Measurements from ENCODE around the gene LUZP1.

LUZP1 gene

DNA sequence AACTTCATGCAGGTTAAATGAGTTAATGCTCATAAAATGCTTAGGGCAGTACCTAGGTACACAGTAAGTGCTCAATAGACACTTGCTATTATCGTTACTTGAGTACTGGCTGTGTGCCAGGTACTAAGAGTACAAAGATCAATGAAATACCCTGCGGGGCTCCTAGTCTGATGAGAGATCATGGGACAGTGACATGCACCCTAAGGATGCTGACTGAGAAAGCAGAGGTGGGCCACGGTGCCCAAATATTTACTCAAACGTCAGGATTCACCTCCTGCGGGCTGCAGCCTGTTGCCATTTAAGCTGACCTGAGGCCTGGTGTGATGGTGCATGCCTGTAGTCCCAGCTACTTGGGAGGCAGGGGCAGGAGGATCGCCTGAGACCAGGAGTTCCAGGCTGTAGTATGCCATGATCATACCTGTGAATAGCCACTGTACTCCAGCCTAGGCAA, 19.8 kb upstream of the LUZP1 start:
- no peak for DNase-seq

DNA sequence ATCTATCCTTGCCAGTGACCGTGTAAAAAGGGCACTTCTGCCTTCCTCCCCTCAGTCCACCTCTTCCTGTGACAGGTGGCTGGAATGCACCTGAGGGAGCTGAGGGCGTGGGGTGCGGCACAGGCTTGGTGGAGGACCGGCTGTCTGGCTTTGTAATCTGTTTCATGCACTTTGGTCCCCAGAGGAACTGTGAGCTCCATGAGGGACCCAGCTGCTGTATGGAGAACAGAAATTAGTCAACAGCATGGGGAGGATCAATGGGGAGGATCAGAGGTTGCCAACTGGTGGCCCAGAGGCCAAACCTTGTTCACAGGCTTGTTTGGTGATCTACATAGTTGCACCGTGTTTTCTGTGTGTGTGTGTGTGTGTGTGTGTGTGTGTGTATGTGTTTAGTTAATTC, 19.0 kb upstream of the LUZP1 start:
- no peak for DNase-seq

DNA sequence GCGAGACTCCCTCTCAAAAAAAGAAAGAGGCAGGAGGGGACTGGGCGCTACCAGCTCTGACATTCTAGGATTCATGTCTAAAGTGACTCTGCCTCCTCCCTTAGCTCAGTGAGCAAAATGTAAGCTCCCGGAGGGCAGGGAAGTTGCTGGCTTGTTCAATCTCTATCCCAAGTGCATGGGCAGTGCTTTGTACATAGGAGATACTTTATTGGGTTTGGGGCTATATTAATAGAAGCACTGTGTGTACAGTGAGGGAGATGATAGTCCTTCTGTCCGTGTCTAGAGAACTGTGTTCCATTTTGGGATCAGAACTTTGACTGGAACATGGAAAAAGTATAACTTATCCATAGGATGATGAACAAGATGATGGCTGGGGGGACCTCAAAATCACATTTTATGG, 16.7 kb upstream of the LUZP1 start:
- no peak for DNase-seq

DNA sequence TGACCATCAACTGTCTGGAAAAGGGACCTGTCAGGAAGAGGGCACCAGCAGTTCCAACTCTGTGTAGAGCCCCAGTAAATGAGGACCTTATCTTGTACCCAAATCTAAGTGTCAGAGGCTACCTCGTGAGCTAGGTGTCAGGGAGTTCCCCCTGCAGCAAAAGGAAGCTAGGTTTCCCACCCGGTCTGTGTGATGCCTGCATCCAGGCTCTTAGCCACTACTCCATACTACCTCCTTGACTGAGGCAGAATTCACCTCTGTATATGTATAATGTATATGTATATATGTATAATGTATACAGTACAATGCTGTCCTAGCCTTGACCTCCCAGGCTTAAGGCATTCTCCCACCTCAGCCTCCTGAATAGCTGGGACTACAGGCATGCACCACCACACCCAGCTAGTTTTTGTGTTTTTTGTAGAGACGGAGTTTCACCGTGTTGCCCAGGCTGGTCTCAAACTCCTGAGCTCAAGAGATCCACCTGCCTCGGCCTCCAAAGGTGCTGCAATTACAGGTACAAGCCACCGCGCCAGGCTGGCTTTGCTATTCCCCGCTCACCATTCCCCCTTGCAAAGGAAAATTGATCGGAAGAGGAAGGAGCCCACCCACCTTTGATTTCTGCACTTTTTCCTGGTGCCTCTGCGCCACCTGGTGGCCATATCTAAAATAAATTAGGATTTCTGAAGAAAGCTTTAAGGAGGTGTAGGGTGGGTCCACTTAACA, 15.7 kb upstream of the LUZP1 start:
- DNase-seq, result peak; percentile 35

DNA sequence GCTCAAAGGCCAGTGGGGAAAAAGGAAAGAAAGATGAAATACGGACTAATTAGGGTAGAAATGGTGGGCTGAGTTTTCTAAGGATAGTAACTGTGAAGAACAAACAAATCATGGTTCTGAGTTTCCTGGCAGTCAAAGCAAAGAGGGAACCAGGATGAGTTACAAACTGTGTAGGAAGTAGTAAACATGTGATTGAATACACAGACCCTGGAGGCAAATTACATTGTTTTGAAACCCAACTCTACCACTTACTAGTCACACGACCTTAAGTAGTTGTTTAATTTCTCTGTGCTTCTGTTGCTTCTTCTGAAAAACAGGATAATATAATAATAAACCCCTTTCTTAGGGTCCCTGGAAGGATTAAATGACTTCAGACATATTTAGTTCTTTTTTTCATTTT, 11.2 kb upstream of the LUZP1 start:
- DNase-seq, result no peak

DNA sequence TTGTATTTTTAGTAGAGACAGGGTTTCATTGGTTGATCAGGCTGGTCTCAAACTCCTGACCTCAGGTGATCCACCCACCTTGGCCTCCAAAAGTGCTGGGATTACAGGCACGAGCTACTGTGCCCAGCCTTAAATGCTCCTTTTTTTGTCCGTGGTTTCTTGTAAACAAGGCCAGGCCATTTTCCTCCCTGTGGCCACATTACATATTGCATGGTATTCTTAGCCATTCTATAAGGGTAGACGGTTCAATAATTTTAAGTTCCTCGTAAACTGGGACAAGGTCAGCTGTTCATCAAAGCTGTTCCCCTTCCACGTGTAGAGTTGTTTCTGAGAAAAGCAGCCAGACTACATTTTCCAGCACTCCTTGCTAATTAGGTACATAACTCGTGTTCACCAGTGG, 10.3 kb upstream of the LUZP1 start:
- no peak for DNase-seq

DNA sequence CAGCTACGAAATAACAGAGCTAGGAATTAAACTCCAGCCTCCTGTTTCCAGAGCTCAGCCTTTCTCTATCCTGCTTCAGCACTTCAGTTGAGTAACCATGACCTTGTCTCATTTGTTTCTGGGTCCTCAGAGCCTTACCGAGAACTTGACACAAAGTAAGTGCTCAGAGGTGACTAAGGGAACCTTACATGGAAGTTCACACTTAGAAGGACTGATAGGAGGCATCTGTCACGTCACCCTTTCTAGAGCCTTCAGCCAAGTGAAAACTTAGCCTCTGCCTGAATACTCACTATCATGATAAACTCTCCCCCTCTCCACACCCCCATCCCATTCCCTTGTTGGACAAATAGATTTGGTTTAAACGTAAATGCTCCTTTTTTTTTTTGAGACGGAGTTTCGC, 9.8 kb upstream of the LUZP1 start:
- no peak for DNase-seq

DNA sequence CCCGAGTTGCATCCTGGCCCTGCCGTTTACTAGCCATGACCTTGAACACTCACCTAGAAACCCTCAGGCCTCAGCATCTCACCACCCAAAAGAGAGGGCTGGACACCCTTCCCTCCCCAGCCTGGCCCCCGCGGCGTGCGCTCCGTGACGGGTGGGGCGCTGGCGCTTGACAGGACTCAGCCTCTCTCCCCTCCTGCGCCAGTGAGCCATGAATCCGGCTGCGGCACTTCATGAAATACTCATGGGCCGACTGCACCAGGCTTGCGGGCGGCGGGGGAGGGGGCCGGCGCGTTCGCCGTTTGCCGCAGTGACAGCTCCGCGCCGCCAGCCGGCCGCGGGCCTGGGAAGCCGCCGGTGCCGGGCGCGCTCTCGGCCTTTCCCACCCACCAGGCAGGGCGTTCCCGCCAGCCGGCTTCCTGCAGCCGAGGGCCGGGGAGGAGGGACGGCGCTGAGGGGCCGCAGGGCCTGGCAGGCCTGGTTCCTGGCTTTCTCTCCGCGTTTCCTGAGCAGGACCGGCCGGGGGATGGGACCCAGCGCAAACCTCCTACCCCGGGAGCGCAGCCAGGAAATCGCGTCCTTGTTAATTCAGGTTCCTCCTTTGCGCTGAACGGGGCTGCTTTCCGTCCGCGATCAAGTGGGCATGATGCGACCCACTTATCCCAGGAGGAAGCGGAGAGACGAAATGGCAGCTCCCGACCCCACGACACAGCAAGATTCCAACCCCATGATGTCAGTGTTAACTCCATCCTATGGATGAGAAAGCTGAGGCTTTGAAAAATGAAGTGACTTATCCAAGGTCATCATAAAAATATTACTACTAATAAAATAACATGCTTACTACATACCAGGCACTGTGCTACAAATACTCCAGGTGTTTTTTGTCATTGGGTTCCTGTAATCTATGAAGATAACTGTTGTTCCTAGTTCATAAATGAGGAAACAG, 9.1 kb upstream of the LUZP1 start:
- DNase-seq, result peak; percentile 72

DNA sequence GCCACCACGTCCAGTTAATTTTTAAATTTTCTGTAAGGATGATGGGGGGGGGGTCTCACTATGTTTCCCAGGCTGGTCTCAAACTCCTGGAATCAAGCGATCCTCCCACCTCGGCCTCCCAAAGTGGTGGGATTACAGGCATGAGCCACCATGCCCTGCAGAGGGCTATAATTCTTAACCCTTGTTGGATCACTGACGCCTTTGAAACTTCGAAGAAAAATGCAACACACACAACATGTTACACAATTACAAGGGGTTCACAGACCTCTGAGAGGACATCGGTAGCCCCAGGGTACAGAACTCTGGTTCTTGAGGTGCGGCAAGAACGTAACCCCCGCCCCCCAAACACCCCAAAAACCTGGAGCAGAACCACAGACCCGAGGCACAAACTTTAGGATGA, 8.4 kb upstream of the LUZP1 start:
- DNase-seq, result no peak

DNA sequence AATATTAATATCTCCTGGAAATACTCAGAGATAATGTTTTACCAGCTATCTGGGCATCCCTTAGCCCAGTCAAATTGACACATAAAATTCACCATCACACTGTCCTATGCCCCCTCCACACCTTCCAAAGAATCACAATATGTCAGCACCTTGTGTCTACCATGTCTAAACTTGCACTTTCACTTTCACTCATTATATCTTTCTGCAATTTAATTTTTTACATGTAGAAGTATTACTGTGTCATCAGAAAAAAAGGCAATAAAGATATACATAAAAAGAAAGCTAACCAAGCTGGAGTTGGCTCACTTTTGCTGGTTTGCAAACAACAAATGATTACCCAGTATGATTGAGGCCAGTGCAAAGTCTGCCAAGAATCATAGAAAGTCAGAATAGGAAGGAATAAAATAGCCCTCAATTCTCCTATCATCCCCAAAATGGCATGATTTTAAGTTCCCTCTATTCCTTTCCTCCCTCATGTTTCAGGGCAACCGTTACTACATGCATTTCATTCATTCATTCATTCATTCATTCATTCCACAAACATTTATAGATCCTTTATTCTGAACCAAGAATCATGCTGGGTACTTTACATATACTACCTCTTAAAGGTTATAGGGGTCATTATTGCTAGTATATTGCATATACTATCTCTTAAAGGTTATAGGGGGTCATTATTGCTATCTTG, 5.9 kb upstream of the LUZP1 start:
- no peak for DNase-seq

DNA sequence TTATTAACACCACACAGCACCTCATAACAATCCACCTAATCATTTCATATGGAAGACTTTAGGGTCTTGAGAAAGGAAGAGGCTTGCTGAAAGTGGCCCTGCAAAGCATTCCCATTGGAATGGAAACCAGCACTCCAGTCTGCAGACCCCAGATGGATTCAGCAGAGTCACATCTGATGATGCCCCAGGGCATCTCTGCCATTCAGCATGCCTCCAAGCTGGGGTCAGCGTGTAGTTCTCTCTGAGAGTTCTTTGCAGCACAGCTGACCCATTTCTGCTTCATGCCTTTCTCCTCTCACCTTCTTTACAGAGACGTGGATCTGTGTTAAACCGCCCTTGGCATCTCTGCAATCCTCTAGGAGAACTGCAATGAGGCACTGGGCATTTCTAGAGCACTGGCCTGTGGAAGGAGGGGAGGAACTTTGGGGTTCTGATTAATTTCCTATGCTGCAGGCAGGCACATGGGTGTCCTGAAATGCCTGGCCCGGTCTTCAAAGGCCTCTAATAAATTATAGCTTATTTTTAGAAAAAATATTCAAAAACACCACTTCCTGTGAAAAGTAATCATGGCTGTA, 2.6 kb upstream of the LUZP1 start:
- no peak for DNase-seq

DNA sequence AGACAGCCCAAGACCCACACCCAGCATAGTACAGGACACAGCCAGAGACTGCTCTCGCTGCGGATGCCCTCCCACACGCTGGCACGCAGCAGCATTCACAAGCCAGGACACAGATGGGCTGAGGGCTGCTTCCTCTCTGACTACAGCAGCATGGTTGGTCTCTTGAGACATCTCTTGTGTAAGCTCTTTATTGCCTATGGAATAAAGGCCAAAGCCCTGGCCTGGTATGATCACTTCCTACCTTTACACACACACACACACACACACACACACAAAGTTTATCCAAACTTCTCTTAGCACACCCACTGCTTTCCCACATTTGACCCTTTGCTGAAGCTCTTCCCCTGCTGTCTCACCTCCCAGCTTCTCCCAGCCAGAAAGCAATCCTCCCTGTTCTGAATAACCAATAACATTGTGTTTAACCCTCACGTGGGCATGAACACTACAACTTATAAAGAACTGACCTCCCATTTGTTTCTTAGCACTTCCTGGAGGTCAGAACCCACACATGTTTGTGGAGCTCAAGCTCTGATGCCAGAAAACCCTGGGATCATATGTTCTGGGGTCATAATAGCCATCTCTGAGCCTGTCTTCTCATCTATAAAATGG, 1.2 kb upstream of the LUZP1 start:
- peak; percentile 31 for DNase-seq

DNA sequence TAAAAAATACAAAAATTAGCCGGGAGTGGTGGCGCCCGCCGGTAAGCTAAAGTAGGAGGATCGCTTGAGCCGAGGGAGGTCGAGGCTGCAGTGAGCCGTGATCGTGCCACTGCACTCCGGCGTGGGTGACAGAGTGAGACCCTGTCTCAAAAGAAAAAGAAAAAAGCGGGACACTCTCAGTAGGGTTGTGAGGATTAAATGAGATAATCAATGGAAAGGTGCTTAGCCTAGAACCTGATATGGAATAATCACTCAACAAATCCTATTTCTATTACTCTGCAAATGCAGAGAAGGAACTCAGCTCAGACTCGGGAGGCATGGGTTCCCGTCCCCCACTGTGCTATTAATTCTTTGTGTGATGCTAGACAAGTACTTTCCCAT, 529 bp upstream of the LUZP1 start:
- DNase-seq, result no peak

DNA sequence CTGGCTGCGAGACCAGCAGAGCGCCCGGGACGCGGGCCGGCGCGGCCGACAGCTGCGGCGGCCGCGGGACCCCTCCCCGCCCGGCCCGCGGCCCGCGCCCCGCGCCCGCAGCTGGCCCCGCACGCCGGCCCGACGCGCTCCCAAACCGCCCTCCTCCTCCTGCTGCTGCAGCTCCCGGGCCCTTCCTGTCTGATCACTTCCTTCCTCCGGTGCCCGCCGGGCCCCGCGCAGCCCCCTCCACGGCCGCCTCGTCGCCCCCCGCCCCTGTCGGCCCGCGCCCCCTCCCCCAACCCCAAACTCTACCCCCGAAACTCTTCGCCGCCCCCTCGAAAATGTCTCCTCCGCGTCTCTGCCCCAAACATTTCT, 594 bp downstream of the LUZP1 start:
- peak; percentile 53 for DNase-seq

DNA sequence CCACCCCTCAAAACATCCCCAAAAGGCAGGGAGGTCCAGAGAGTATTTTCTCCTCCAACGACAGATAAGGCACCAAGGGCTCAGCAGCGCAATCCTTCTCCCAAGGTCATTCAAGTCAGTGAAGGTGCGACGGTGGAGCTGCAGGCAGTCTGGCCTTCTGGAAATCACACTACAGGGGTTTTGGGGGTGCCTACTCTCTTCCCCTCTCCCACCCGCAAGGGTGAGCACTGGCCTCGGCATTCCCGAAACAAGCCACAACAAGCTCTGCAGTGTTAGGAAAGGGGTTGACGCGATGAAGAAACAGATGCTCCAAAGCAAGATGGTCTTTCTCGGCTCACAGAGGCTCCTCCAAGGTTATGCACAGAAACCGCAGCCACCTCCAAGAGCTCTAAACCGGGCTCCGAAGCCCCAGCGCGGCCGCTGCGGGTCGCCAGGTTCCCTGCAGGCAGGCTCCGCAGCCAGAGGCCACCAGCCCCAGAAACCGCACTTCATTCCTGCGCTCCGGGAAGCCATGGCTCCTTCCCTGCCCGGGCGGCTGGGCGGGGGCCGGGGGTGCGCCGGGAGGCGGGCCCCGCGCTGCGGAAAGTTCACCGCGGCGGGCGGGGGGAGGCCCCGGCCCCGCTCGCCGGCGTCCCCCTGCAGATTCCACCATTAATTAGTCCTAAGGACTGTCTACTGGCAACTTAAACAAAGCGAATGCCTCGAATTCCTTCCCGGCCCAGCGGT, 1.1 kb downstream of the LUZP1 start:
- peak; percentile 56 for DNase-seq

DNA sequence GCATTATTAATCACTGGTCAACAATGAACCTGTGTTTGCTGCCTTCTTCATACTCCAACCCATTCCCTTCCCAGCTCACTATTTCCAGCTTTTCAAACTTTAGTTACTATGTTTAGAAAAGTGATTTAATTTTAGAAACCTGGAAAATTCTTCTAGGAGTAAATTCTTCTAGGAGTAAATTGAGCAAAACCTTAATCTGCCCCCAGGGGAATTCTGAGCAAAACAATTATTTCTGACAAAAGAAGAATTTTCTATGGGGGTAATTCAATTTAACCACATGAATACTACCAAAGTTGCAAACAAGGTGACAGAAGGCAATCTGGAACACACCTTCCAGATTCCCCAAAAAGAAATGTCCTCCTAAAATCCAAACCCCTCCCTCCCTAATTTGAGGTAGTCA, 1.8 kb downstream of the LUZP1 start:
- DNase-seq, result no peak

DNA sequence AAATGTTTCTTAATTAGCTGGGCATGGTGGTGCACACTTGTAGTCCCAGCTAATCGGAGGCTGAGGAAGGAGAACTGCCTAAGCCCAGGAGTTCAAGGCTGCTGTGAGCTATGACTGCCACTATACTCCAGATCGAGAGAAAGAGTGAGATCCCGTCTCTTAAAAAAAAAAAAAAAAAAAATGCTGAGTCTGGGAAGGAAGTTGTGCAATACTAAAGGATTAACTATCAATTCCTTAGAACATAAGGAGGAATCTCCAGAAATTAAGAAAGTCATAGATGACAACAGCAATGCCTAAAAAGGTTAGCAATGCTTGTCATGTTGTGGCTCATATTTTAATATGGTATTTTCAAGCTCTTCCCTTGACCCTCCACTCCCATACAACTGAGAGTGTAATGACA, 5.3 kb downstream of the LUZP1 start:
- no peak for DNase-seq

DNA sequence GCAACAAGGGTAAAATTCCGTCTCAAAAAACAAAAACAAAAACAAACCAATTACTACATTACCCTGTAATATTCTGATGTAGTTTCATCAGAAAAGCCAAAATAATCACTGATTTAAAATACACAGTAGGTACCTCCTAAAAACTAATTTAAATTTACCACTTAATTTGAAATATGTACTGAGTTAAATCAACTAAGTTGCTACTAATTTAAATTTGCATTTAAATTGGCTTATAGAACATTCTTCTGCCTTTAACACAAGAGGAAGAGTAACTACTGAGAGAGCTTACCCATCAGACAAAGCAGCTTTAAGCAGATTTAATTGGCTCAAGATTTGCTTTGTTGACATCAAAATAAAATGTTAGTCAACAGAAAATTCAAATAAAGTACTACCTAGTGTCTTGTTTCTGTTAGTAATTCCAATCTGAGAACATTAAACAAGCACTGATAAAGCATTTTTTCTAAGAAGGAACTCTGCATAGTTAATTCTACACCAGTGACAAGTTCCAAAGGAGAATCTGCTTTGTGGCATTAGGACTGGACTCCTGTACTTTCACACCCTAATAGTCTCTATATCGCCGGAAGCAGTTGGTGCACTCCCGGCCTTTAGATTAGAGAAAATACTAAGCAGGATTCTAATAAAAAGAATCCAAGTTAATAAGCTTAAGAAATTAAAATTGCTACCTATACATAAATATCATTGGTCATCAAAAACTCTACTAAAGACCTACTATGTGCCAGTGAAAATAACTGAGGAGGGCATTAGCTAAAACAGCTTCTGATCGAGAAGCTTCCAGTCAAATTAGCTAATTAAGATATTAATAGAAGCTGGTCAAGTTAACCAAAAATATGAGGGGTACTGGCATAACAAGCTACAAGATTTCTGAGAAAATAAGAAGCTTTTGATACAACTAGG, 8.4 kb downstream of the LUZP1 start:
- DNase-seq, result no peak

DNA sequence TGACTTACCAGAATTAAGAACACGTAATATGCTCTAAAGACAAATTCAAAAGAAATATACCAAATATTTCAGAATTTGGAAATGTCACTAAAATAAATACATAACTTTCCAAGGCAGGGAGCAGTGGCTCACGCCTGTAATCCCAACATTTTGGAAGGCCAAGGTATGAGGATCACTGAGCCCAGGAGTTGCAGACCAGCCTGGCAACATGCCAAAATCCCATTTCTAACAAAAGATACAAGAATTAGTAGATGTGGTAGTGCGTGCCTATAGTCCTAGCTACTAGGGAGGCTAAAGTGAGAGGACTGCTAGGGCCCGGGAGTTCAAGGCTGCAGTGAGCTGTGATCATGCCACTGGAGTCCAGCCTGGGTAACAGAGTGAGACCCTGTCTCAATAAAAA, 11.7 kb downstream of the LUZP1 start:
- DNase-seq, result no peak

DNA sequence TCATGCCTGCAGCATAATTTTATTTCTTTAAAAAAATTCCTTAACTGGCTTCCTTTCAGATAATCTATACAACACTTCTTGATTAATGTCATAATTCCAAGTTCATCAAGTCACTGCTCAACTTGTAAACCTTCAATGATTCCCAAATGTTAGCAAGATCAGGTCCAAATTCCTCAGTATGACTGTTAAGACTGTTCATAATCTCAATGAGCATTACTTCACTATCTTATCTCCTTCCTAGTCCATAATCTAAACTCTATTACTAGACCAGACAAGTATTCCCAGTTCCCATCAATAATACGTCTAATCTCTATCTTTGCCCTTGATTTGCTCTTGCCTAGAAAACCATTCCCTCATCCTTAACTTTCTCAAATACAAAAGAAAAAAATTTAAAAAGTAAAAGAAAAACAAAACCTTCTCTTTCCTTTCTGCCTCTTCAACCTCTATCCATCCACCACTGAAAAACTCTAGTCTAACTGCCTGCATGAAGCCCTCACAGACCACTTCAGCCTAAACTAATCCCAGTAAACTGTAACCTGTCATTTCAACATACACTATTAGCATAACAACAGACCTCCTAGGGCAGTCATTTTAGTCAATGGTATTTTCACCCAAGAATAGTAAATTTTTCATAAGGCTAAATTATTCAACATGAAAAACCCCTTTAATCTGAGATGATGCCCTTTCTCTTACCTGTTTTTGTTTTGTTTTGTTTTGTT, 15.5 kb downstream of the LUZP1 start:
- DNase-seq, result no peak
